ENCODE measurements around the gene GCK.
A peak's percentile ranks its signal among the peaks of the same experiment; 100 is the strongest.
"Not testable (repeated sequence)": the region's sequence is repeated elsewhere in the genome, so short reads cannot be mapped to it uniquely, and the experiment has no call there.

Gene GCK

DNA sequence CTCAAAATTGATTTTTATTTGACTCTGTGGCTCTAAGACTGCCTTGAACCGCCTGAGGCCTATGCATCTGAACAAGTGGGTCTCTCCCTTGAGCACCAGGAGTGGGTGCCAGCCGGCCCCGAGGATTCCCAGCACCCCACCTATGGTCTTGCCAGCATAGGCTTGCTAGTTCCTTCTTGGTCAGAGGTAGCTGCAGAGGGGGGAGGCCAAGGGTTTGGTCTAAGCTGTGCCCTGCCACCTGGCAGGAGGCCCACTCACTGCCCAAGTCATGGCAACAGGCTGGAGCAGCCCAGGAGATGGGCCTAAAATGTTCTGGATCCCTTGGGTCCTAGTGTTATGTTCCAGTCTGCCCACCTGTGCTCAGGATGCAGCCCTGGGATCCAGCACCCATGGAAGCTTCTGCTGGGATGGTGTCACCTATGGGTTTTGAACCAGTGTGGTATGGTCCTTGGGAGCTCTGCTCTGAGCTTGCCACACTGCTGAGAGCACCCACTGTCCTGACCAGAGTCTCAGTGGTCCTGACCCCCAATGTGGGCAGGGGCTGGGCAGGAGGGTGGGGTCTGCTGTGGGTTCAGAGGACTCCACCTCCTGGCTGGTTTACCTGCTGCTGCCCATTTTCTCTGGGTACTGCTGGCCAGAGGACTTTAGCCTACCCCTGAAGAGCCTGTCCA, 24.1 kb upstream of the GCK start:
- H3K36me3 ChIP-seq (ENCODE audit: insufficient read depth, low read length) = peaks cover 48% of the 10 kb centered on the region
- no peak overlapping the region for H3K9ac ChIP-seq (ENCODE audit: low read length)
- H3K4me3 ChIP-seq (ENCODE audit: low read depth in 1 of 2, low read length in 2 of 2) = no peak overlapping the region
- peaks cover 0 to 3% of the 10 kb centered on the region in 2 donors for H3K27me3 ChIP-seq (ENCODE audit: control insufficient read depth in 1 of 2, insufficient read depth in 2 of 2, low read length in 2 of 2)
- H3K4me1 ChIP-seq (ENCODE audit: insufficient read depth, low read length) = no peaks in the 10 kb centered on the region
- H3K9me3 ChIP-seq (ENCODE audit: low read length) = no peaks in the 10 kb centered on the region
- no peak overlapping the region for H3K27ac ChIP-seq (ENCODE audit: low read depth, low read length)

DNA sequence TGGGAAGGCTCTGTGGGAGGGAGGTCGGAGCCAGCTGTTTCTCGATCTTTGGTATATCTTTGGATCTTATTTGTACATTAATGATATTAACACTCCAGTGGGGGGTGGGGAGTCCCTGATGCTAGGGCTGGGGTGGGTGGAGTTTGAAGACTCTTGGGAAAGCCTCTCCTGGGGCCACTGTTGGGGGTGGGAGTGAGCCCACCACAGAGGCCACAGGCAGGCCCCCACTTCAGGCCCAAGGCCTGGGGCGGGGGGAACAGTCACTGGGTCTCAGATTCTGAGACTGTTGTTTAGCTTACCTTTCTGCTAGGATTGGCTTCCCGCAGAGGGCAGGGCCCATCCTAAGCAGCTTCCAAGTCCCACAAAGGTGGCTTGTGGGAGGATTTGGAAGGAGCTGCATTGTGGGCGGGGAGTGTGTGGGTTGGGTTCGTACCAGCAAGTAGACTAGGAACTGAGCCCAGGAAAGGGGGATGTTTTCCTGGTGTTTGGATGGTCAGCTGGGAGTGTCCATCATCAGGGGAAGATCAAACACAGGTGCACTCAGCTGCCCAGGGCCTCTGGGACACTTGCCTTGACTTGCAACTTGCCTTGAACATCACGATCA, 23.4 kb upstream of the GCK start:
- Histone ChIP-seq H3K27me3 (ENCODE audit: control insufficient read depth in 1 of 2, insufficient read depth in 2 of 2, low read length in 2 of 2) (no peaks in the 10 kb centered on the region), H3K27ac (ENCODE audit: low read depth, low read length) (no peak overlapping the region), H3K36me3 (ENCODE audit: insufficient read depth, low read length) (peaks cover 55% of the 10 kb centered on the region), H3K9me3 (ENCODE audit: low read length) (no peaks in the 10 kb centered on the region), H3K9ac (ENCODE audit: low read length) (no peak overlapping the region), H3K4me1 (ENCODE audit: insufficient read depth, low read length) (no peaks in the 10 kb centered on the region), H3K4me3 (ENCODE audit: low read depth in 1 of 2, low read length in 2 of 2) (no peak overlapping the region)

DNA sequence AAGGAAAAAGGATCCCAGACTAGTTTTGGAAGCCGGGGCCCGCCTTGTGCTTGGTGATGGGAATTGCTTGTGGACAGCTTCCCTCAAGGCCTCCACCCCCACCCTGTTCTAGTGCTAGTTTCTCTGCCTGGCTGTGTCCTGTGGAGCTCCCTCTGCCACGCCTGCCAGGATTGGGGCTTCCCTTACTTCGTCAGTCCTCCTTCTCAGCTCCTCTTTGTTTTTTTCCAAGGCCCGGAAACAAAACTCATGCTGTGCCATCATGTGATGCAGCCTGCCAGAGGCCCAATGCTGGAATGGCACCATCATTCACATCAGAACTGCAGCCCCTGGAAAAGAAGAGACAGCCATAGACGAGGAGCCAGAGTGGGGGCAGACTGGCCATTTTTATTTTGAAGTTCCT, 22.8 kb upstream of the GCK start:
- H3K36me3 ChIP-seq (ENCODE audit: insufficient read depth, low read length) = peaks cover 61% of the 10 kb centered on the region
- H3K4me3 ChIP-seq (ENCODE audit: low read depth in 1 of 2, low read length in 2 of 2) = no peak overlapping the region
- no peaks in the 10 kb centered on the region for H3K9me3 ChIP-seq (ENCODE audit: low read length)
- H3K9ac ChIP-seq (ENCODE audit: low read length) = no peak overlapping the region
- no peaks in the 10 kb centered on the region for H3K4me1 ChIP-seq (ENCODE audit: insufficient read depth, low read length)
- H3K27me3 ChIP-seq (ENCODE audit: control insufficient read depth in 1 of 2, insufficient read depth in 2 of 2, low read length in 2 of 2) = no peaks in the 10 kb centered on the region
- H3K27ac ChIP-seq (ENCODE audit: low read depth, low read length) = no peak overlapping the region

DNA sequence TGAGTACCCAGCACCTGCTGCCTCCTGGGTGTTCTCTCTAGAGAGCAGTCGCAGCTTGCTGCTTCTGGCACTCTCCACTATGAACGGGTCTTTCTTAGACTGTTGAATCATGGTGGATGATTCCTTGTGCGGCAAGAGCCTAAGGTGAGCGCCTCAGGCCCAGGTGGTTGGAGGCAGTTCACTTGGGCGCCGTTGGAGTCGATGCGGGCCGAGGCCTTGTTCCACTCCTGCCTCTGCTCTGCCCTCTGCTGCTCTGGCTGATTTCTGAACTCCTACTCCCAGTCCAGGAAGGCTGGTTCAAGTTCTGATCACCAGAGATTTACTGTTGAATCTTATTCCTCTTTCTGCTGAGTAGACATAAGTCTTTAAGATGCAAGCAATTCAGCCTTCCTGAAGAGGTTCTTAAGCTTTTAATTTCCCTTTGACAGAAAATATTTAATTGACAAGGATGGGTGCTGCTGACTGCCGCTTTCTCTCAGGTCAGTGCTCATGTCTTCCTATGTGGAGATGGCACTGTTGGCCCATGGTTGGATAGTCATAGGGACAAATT, 22.0 kb upstream of the GCK start:
- H3K27me3 ChIP-seq (ENCODE audit: control insufficient read depth in 1 of 2, insufficient read depth in 2 of 2, low read length in 2 of 2) = no peaks in the 10 kb centered on the region
- peaks cover 69% of the 10 kb centered on the region for H3K36me3 ChIP-seq (ENCODE audit: insufficient read depth, low read length)
- H3K4me1 ChIP-seq (ENCODE audit: insufficient read depth, low read length) = no peaks in the 10 kb centered on the region
- H3K27ac ChIP-seq (ENCODE audit: low read depth, low read length) = no peak overlapping the region
- no peak overlapping the region for H3K9ac ChIP-seq (ENCODE audit: low read length)
- H3K9me3 ChIP-seq (ENCODE audit: low read length) = no peaks in the 10 kb centered on the region
- H3K4me3 ChIP-seq (ENCODE audit: low read depth in 1 of 2, low read length in 2 of 2) = no peak overlapping the region

DNA sequence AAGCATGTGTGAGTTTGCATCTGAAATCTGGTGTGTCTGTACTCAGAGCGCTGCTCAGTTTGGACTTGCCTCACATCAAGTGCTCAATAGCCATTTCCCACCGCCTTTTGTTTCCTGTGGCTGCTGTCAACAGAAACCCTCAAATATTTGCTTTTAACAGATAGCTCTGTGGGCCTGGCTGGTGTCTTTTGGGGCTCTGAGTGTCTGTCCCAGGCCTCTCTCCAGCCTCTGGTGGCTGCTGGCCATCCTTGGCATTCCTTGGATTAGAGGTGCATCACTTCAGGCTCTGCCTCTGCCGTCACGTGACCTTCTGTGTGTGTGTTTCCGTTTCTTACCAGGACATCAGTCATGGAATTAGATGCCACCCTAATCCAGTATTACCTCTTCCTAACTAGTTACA, 20.9 kb upstream of the GCK start:
- Histone ChIP-seq H3K4me3 (ENCODE audit: low read depth in 1 of 2, low read length in 2 of 2) (no peak overlapping the region), H3K9ac (ENCODE audit: low read length) (no peak overlapping the region), H3K36me3 (ENCODE audit: insufficient read depth, low read length) (peaks cover 80% of the 10 kb centered on the region), H3K27ac (ENCODE audit: low read depth, low read length) (no peak overlapping the region), H3K4me1 (ENCODE audit: insufficient read depth, low read length) (no peaks in the 10 kb centered on the region), H3K9me3 (ENCODE audit: low read length) (no peaks in the 10 kb centered on the region), H3K27me3 (ENCODE audit: control insufficient read depth in 1 of 2, insufficient read depth in 2 of 2, low read length in 2 of 2) (no peaks in the 10 kb centered on the region)

DNA sequence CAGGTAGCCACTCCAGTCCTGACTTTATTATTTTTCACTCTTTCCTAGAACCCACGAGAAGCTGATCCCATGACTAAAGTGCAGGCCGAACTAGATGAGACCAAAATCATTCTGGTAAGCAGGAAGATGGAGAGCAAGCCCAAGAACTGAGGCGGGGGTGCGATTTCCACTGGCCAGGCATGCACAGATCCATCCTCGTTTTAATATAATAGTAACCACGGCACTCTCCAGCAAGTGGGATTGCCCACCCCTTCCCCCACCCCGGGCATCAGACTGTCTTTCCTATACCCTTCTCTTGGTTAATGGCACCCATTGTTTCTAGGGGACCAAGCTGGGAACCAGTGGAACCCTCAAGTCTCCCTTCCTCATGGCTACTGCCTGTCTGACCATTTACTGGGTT, 18.8 kb upstream of the GCK start:
- peaks cover 86% of the 10 kb centered on the region for H3K36me3 ChIP-seq (ENCODE audit: insufficient read depth, low read length)
- no peaks in the 10 kb centered on the region for H3K27me3 ChIP-seq (ENCODE audit: control insufficient read depth in 1 of 2, insufficient read depth in 2 of 2, low read length in 2 of 2)
- no peak overlapping the region for H3K9ac ChIP-seq (ENCODE audit: low read length)
- no peaks in the 10 kb centered on the region for H3K4me1 ChIP-seq (ENCODE audit: insufficient read depth, low read length)
- no peak overlapping the region for H3K4me3 ChIP-seq (ENCODE audit: low read depth in 1 of 2, low read length in 2 of 2)
- no peak overlapping the region for H3K27ac ChIP-seq (ENCODE audit: low read depth, low read length)
- H3K9me3 ChIP-seq (ENCODE audit: low read length) = no peaks in the 10 kb centered on the region

DNA sequence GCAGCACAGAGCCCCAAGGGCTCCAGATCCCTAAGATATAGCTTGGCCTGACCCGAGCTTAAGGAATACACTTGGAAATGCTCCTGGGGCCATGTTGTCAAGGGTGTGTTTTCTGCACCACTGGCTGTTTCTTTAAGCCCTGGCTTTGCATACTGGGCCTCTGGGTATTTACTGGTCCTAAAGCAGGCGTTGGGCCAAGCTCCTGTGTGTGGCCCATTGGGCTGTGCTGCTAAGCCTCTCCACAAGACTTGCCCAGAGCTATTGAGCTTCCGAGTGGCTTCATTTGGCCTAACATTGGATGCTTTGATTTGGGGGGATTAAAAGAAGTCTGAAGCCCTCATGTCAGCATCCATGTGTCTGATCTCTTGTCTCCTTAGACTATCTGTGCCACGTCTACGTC, 16.8 kb upstream of the GCK start:
- H3K27me3 ChIP-seq (ENCODE audit: control insufficient read depth in 1 of 2, insufficient read depth in 2 of 2, low read length in 2 of 2) = no peaks in the 10 kb centered on the region

DNA sequence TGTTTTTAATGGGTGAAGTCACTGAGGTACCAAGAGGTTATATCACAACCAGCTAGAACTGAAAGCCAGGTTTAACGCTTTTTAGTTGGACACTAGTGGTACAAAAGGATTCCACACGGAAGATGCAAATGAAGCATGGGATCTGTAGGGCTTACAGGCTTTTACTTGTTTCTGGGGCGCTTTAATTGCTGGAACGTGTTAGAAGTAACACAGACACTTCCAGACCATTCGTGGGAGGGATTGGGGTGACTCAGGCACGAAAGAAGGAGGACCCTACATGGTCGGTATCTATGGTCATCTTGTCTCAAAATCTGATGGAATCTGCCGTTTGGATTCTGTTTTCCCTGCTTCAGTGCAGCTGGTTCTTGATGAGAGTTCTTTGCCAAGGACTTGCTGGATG, 12.6 kb upstream of the GCK start:
- H3K27ac ChIP-seq (ENCODE audit: low read depth, low read length) = no peak overlapping the region

More for the DNA sequence above, 16.8 kb upstream of the GCK start:
- Histone ChIP-seq H3K9me3 (ENCODE audit: low read length) (no peaks in the 10 kb centered on the region), H3K4me1 (ENCODE audit: insufficient read depth, low read length) (peaks cover 14% of the 10 kb centered on the region), H3K9ac (ENCODE audit: low read length) (no peak overlapping the region), H3K27ac (ENCODE audit: low read depth, low read length) (no peak overlapping the region), H3K36me3 (ENCODE audit: insufficient read depth, low read length) (peaks cover 67% of the 10 kb centered on the region), H3K4me3 (ENCODE audit: low read depth in 1 of 2, low read length in 2 of 2) (no peak overlapping the region)

DNA sequence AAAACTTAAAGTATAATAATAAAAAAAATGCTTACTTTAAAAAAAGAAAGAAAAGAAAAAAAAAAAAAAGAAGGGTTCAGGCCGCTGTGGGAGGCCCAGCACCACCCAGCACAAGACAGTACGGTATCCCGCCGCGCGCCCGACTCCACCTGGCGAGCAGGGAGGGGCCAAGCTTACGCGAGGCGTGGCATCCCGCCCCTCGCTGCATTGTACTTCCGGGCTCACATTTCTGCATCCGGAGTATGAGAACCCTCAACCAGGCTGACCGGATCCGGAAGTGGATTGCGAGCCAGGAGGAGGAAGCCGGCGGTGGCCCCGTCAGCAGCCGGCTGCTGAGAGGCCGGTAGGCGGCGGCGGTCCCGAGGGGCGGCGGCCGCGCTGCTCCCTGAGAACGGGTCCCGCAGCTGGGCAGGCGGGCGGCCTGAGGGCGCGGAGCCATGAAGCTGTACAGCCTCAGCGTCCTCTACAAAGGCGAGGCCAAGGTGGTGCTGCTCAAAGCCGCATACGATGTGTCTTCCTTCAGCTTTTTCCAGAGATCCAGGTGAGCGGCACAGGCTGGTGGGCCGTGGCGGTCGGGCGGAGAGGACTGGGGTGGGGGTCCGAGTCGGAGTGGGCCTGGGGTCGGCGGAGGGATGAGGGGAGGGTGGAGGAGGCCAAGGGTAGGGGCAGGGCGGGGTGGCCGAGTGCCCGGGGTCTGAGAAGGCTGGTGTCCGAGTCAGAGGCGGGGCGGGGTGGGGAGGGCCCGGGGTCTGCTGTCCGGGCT, 11.6 kb upstream of the GCK start, which contains the start of gene YKT6:
Gene YKT6 (plus strand): TSS at position 280 of the 763 bp plus-strand sequence. CDS start 158 bp downstream, at position 438.
- no peak within 1 kb of the TSS for H3K9ac ChIP-seq (ENCODE audit: low read length)
- H3K36me3 ChIP-seq (ENCODE audit: insufficient read depth, low read length) = peaks cover 16% of the 10 kb centered on the region
- peaks cover 14% of the 10 kb centered on the region for H3K4me1 ChIP-seq (ENCODE audit: insufficient read depth, low read length)
- H3K27ac ChIP-seq (ENCODE audit: low read depth, low read length) = peak within 1 kb of the TSS; percentile 86
- no peaks in the 10 kb centered on the region for H3K27me3 ChIP-seq (ENCODE audit: control insufficient read depth in 1 of 2, insufficient read depth in 2 of 2, low read length in 2 of 2)
- peak within 1 kb of the TSS; percentile 70 to 97 for H3K4me3 ChIP-seq (ENCODE audit: low read depth in 1 of 2, low read length in 2 of 2)
- H3K9me3 ChIP-seq (ENCODE audit: low read length) = no peaks in the 10 kb centered on the region

More for the DNA sequence above, 12.6 kb upstream of the GCK start:
- H3K9me3 ChIP-seq (ENCODE audit: low read length) = no peaks in the 10 kb centered on the region
- no peak overlapping the region for H3K9ac ChIP-seq (ENCODE audit: low read length)
- peaks cover 26% of the 10 kb centered on the region for H3K36me3 ChIP-seq (ENCODE audit: insufficient read depth, low read length)
- H3K4me3 ChIP-seq (ENCODE audit: low read depth in 1 of 2, low read length in 2 of 2) = peak overlapping the region; percentile 70 to 97
- peaks cover 14% of the 10 kb centered on the region for H3K4me1 ChIP-seq (ENCODE audit: insufficient read depth, low read length)
- H3K27me3 ChIP-seq (ENCODE audit: control insufficient read depth in 1 of 2, insufficient read depth in 2 of 2, low read length in 2 of 2) = no peaks in the 10 kb centered on the region

DNA sequence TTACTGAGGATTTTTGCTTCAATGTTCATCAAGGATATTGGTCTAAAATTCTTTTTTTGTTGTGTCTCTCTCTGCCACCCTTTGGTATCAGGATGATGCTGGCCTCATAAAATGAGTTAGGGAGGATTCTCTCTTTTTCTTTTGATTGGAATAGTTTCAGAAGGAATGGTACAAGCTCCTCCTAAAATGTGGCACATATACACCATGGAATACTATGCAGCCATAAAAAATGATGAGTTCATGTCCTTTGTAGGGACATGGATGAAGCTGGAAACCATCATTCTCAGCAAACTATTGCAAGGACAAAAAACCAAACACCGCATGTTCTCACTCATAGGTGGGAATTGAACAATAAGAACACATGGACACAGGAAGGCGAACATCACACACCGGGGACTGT, 10.9 kb upstream of the GCK start:
- H3K27me3 ChIP-seq (ENCODE audit: control insufficient read depth in 1 of 2, insufficient read depth in 2 of 2, low read length in 2 of 2); H3K9ac ChIP-seq (ENCODE audit: low read length); H3K9me3 ChIP-seq (ENCODE audit: low read length); H3K36me3 ChIP-seq (ENCODE audit: insufficient read depth, low read length); H3K27ac ChIP-seq (ENCODE audit: low read depth, low read length); H3K4me3 ChIP-seq (ENCODE audit: low read depth in 1 of 2, low read length in 2 of 2): not testable (repeated sequence)
- peaks cover 14% of the 10 kb centered on the region for H3K4me1 ChIP-seq (ENCODE audit: insufficient read depth, low read length)

DNA sequence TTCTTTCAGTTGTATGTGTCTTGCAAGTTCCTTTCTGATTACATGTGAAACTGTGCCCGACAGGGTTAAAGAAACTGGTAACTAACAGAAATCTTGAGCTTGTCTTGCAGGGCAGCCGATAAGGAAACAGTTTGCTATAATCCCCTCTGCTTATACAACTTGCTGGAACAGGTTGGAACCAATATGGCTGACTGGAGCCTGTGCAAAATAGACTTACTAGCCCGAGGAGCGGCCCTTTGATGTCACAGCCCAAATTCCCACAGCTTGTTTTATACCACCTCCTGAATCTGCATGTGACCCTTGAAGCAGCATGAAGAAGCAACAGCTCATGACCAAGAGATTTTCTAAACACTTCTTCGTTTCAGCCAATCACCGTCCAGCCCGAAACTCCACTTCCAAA, 8.2 kb upstream of the GCK start:
- H3K36me3 ChIP-seq (ENCODE audit: insufficient read depth, low read length) = no peaks in the 10 kb centered on the region
- H3K9me3 ChIP-seq (ENCODE audit: low read length) = no peaks in the 10 kb centered on the region
- H3K27me3 ChIP-seq (ENCODE audit: control insufficient read depth in 1 of 2, insufficient read depth in 2 of 2, low read length in 2 of 2) = peaks cover 0 to 4% of the 10 kb centered on the region in 2 donors
- H3K27ac ChIP-seq (ENCODE audit: low read depth, low read length) = no peak overlapping the region
- no peak overlapping the region for H3K9ac ChIP-seq (ENCODE audit: low read length)
- H3K4me1 ChIP-seq (ENCODE audit: insufficient read depth, low read length) = peaks cover 12% of the 10 kb centered on the region
- H3K4me3 ChIP-seq (ENCODE audit: low read depth in 1 of 2, low read length in 2 of 2) = no peak overlapping the region

Data from muscle layer of colon (tissue), 2 donors.